Measurements from ENCODE around the gene RIN3. TPM values are rescaled to one million over a fixed set of nuclear protein-coding genes. Genes with fewer than 3 reads are reported as not detected.

RIN3 gene
- total RNA-seq, 1 donor from 2014 or later = 12.7 TPM

GRCh38 chr14:92706386-92706785, 192.8 kb downstream of the RIN3 start:
- Mint-ChIP-seq H3K36me3 (ENCODE audit: low read depth) (peaks cover 2% of the 10 kb centered on the region), H3K4me1 (peaks cover 5% of the 10 kb centered on the region), H3K4me3 (no peak overlapping the region), H3K27me3 (ENCODE audit: low read depth) (no peaks in the 10 kb centered on the region), H3K27ac (ENCODE audit: unreplicated experiment) (no peak overlapping the region), H3K9me3 (no peaks in the 10 kb centered on the region)
- TF ChIP-seq CTCF (conservative IDR thresholded peaks at IDR 0.05) = no peak
- DNase-seq (ENCODE audit: low read depth, low spot score) = no peak

- TF ChIP-seq CTCF (conservative IDR thresholded peaks at IDR 0.05) = no peak
- Mint-ChIP-seq H3K27ac (ENCODE audit: unreplicated experiment) (no peak overlapping the region), H3K27me3 (ENCODE audit: low read depth) (no peaks in the 10 kb centered on the region), H3K36me3 (ENCODE audit: low read depth) (peaks cover 2% of the 10 kb centered on the region), H3K4me1 (peaks cover 5% of the 10 kb centered on the region), H3K4me3 (no peak overlapping the region), H3K9me3 (no peaks in the 10 kb centered on the region)
- no peak for DNase-seq (ENCODE audit: low read depth, low spot score)
Observed at GRCh38 chr14:92709340-92710000, 195.9 kb downstream of the RIN3 start.

- H3K36me3 Mint-ChIP-seq (ENCODE audit: low read depth) = no peaks in the 10 kb centered on the region
Observed at GRCh38 chr14:92710001-92710341, 196.4 kb downstream of the RIN3 start.

GRCh38 chr14:92711976-92712653, 198.5 kb downstream of the RIN3 start:
- H3K27ac Mint-ChIP-seq (ENCODE audit: unreplicated experiment) = no peak overlapping the region
- no peak for DNase-seq (ENCODE audit: low read depth, low spot score)
- H3K27me3 Mint-ChIP-seq (ENCODE audit: low read depth) = no peaks in the 10 kb centered on the region
- H3K9me3 Mint-ChIP-seq = no peaks in the 10 kb centered on the region
- H3K4me3 Mint-ChIP-seq = no peak overlapping the region
- peaks cover 5% of the 10 kb centered on the region for H3K4me1 Mint-ChIP-seq
- no peak for TF ChIP-seq CTCF (conservative IDR thresholded peaks at IDR 0.05)
- H3K36me3 Mint-ChIP-seq (ENCODE audit: low read depth) = no peaks in the 10 kb centered on the region

More at GRCh38 chr14:92710001-92710341, 196.4 kb downstream of the RIN3 start:
- DNase-seq (ENCODE audit: low read depth, low spot score) = no peak
- Mint-ChIP-seq H3K27me3 (ENCODE audit: low read depth) (no peaks in the 10 kb centered on the region), H3K9me3 (no peaks in the 10 kb centered on the region), H3K4me3 (no peak overlapping the region), H3K27ac (ENCODE audit: unreplicated experiment) (no peak overlapping the region), H3K4me1 (peaks cover 5% of the 10 kb centered on the region)
- no peak for TF ChIP-seq CTCF (conservative IDR thresholded peaks at IDR 0.05)

- H3K9me3 Mint-ChIP-seq = no peaks in the 10 kb centered on the region
- DNase-seq (ENCODE audit: low read depth, low spot score) = no peak
- H3K4me3 Mint-ChIP-seq = no peak overlapping the region
Observed at GRCh38 chr14:92712654-92713051, 199.1 kb downstream of the RIN3 start.

More at GRCh38 chr14:92712654-92713051, 199.1 kb downstream of the RIN3 start:
- TF ChIP-seq CTCF (conservative IDR thresholded peaks at IDR 0.05) = no peak
- peaks cover 5% of the 10 kb centered on the region for H3K4me1 Mint-ChIP-seq
- no peaks in the 10 kb centered on the region for H3K36me3 Mint-ChIP-seq (ENCODE audit: low read depth)
- no peak overlapping the region for H3K27ac Mint-ChIP-seq (ENCODE audit: unreplicated experiment)
- no peaks in the 10 kb centered on the region for H3K27me3 Mint-ChIP-seq (ENCODE audit: low read depth)

All from neural crest cell (in vitro differentiated cells).